Measurements from ENCODE around the gene NEFH.

DNA sequence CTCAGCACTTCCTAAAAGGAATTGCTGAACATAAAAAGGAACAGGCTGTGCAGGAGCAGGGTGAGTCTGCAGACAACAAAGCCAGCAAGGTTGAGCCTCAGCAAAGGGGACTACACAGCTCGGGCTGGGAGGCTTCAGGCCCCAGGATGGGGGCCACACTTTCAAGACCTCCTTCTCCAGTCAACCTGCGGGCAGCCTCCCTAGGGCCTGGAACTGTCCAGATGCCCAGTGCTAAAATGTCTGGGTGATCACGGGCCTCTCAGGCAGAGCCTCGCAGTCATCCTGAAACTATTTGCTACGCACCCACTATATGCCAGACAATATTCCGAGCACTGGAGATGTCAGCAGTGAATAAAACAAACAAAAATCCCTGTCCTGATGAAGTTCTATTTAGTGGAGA, 3.9 kb upstream of the NEFH start:
- no peak for TF ChIP-seq EZH2phosphoT487 (IDR thresholded peaks at IDR 0.05; ENCODE audit: borderline replicate concordance, low read depth)
- TF ChIP-seq YY1 (IDR thresholded peaks at IDR 0.05; ENCODE audit: low read depth), result no peak
- TF ChIP-seq, protein P1, sequence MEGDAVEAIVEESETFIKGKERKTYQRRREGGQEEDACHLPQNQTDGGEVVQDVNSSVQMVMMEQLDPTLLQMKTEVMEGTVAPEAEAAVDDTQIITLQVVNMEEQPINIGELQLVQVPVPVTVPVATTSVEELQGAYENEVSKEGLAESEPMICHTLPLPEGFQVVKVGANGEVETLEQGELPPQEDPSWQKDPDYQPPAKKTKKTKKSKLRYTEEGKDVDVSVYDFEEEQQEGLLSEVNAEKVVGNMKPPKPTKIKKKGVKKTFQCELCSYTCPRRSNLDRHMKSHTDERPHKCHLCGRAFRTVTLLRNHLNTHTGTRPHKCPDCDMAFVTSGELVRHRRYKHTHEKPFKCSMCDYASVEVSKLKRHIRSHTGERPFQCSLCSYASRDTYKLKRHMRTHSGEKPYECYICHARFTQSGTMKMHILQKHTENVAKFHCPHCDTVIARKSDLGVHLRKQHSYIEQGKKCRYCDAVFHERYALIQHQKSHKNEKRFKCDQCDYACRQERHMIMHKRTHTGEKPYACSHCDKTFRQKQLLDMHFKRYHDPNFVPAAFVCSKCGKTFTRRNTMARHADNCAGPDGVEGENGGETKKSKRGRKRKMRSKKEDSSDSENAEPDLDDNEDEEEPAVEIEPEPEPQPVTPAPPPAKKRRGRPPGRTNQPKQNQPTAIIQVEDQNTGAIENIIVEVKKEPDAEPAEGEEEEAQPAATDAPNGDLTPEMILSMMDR (IDR thresholded peaks at IDR 0.05), result no peak
- no peak for TF ChIP-seq CHD2 (IDR thresholded peaks at IDR 0.05; ENCODE audit: low read length, partially characterized antibody)
- TF ChIP-seq, protein P2, sequence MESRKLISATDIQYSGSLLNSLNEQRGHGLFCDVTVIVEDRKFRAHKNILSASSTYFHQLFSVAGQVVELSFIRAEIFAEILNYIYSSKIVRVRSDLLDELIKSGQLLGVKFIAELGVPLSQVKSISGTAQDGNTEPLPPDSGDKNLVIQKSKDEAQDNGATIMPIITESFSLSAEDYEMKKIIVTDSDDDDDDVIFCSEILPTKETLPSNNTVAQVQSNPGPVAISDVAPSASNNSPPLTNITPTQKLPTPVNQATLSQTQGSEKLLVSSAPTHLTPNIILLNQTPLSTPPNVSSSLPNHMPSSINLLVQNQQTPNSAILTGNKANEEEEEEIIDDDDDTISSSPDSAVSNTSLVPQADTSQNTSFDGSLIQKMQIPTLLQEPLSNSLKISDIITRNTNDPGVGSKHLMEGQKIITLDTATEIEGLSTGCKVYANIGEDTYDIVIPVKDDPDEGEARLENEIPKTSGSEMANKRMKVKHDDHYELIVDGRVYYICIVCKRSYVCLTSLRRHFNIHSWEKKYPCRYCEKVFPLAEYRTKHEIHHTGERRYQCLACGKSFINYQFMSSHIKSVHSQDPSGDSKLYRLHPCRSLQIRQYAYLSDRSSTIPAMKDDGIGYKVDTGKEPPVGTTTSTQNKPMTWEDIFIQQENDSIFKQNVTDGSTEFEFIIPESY (IDR thresholded peaks at IDR 0.05; ENCODE audit: borderline replicate concordance, low read depth), result no peak
- no peak for TF ChIP-seq MXI1 (IDR thresholded peaks at IDR 0.05; ENCODE audit: low read depth, low read length)
- TF ChIP-seq REST (IDR thresholded peaks at IDR 0.05; ENCODE audit: low read depth, low read length), result peak; percentile 92
- no peak for TF ChIP-seq NRF1 (IDR thresholded peaks at IDR 0.05; ENCODE audit: low read depth, low read length)
- TF ChIP-seq, protein P3, sequence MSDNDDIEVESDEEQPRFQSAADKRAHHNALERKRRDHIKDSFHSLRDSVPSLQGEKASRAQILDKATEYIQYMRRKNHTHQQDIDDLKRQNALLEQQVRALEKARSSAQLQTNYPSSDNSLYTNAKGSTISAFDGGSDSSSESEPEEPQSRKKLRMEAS (IDR thresholded peaks at IDR 0.05; ENCODE audit: low read depth), result no peak
- TF ChIP-seq SMC3 (IDR thresholded peaks at IDR 0.05; ENCODE audit: low read depth, low read length), result no peak
- no peak for TF ChIP-seq SIN3A (IDR thresholded peaks at IDR 0.05; ENCODE audit: borderline replicate concordance, low read depth, low read length)
- no peak for TF ChIP-seq TAF1 (IDR thresholded peaks at IDR 0.05; ENCODE audit: borderline replicate concordance, low read depth, low read length)
- TF ChIP-seq RAD21 (IDR thresholded peaks at IDR 0.05; ENCODE audit: low read length), result no peak
